NCI-H128 (cell line): ENCODE data around the gene CCDC40.
A peak's percentile ranks its signal among the peaks of the same experiment; 100 is the strongest.

Source experiments
- DNase-seq: peaks from one replicate; lab custom pipeline; 2025; ENCODE audit not compliant: unreplicated experiment; lab: John Stamatoyannopoulos, UW

CCDC40 gene

DNA sequence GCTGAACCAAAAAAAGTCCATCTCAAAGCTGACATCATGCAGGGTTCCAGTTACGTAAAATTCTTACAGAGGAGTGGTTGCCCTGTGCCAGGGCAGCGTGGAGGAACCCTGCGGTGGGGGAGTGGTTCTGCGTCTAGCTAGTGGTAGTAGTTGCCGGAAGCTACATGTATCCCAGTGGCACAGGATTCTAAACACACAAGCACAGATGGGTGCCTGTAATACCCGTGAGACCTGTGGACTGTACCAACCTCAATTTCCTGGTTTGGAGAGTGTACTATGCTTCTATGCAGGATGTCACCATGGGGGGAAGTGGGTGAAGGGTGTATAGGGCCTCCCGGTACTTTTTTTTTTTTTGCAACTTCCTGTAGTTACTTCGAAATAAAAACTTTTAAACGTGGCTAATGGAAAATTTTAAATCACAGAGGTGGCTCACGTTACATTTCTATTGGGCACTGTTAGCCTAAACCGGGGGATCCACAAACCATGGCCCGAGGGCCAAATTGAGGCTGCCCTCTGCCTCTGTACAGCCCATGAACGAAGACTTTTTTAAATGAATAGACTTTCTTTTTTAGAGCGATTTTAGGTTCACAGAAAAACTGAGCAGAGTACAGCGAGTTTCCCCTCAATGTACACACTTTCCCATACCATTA is 39.3 kb upstream of the CCDC40 start:
- no peak for DNase-seq

DNA sequence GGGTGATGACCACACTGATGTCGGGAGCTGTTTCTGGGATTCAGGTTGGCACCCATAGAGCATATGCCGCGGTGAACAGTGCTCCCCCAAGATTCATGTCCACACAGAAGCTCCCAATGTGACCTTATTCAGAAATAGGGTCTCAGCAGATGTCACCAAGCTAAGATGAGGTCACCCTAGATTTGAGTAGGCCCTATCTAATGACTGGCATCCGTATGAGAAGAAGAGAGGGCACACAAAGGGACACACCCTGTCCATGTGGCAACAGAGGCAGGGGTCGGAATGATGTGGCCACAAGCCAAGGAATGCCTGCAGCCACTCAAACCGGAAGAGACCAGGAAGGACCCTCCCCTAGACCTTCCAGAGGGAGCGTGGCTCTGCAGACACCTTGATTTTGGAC is 36.3 kb upstream of the CCDC40 start:
- DNase-seq = no peak

DNA sequence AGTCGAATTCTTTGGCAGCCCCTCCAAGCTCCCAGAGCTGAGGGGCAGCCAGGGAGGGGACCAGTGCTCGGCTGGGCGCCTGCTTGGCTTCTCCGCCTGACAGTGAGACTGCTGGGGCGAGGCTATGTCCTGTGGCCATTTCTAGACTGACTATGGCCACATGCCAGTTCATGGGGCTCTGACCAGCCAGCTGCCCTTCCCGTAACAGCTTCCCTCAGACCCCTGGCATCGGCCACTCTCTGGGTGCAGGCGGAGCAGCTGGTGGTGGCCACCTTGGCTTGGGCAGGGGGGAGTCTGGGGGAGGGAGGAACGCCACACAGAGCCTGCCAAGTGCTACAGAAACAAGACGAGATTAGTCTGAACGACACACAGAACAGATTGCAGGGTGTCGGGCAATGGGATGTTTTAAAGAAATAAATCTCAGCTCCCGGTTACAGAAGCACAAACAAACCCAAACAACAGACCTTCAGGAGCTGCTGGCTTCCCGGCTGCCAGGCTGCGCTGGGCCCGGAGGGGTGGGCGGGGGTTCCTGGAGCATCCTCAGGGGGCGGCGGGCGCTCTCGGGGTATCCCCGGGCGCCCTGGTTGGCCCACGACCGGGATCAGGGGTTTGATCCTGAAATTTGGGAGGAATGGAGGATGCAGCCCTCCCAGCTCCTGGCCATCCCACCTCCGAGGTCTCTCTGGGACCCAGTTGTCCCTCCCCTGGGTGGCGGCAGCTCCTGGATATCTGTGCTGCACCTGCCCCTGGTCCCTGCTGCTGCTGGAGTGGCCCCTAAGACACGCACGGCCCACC is 35.3 kb upstream of the CCDC40 start:
- DNase-seq = no peak

DNA sequence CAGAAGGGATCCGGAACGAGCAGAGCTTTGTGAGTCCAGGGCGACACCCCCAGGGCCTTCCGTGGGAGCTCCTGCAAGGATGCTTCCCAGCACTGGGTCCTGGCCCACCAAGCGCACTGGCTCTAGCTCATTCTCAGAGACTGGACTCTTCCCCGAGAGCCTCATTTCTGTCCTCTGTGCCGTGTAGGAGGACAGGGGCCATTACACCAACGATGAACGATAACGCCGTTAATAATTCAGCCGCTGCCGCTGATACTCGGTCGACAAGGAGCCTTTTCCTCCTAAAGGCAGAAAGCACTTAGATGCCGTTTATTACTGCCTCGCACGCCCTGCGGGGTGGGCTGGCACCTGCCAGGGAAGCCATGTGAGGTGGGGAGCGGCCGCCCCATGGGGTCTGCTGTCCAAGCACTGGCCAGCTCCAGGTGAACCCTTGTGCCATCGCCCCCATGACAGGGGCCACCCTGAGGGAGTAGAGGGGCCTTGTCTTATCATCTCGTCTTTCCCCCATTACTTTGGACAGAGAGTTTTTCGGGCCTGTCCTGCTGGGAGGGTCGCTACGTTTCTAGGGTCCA is 34.3 kb upstream of the CCDC40 start:
- DNase-seq = no peak

DNA sequence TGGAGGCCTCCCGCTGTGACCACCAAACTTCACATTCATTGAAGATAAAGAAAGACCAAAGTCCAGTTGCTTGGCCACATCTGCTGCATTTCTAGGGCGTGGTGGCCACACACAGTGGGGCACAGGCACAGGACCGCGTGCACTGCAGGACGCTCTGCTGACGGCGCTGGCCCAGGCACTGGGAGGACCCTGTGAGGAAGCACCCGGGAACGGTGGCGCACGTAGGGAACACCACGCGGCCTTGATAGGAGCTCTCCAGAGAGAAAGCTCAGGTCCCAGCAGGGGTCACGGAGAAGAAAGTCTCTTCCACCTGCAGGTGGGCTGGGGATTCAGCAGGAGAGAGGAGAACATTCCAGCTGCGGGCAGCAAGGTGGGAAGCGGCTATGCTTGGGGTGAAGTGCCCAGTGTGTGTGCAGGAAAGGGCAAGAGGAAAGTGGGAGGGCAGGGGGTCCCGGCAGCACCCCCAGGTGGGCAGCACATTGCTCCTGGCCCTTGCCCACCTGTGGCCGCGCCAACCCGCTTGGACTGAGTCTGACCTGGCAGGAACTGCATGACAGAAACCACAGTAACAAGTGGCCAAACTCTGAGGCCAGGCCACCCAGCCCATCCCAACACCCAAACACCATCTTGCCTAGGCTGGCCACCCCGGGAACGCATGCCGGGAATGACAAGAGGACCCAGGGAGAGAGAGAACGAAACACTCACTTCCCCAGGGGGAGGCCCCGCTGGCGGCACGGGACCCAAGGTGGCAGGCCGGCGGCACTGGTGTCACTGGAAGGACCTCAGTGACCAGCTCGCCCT is 33.6 kb upstream of the CCDC40 start:
- no peak for DNase-seq

DNA sequence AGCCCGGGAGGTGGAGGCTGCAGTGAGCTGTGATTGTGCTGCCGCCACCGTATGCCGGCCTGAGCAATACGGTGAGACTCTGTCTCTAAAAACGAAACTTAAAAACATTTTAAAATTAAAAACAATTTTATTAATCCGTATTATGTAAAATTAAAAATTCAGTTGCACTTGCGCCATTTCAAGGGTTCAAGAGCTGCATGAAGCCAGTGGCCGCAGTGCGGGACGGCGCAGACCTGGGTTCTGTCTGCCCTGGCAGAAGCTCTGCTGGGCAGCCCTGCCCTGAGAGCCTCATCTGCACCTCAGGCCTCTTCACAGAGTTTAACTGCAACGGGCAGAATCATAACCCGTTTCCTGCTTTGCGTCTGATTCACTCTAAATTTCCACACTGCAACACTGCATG is 32.5 kb upstream of the CCDC40 start:
- DNase-seq = no peak

DNA sequence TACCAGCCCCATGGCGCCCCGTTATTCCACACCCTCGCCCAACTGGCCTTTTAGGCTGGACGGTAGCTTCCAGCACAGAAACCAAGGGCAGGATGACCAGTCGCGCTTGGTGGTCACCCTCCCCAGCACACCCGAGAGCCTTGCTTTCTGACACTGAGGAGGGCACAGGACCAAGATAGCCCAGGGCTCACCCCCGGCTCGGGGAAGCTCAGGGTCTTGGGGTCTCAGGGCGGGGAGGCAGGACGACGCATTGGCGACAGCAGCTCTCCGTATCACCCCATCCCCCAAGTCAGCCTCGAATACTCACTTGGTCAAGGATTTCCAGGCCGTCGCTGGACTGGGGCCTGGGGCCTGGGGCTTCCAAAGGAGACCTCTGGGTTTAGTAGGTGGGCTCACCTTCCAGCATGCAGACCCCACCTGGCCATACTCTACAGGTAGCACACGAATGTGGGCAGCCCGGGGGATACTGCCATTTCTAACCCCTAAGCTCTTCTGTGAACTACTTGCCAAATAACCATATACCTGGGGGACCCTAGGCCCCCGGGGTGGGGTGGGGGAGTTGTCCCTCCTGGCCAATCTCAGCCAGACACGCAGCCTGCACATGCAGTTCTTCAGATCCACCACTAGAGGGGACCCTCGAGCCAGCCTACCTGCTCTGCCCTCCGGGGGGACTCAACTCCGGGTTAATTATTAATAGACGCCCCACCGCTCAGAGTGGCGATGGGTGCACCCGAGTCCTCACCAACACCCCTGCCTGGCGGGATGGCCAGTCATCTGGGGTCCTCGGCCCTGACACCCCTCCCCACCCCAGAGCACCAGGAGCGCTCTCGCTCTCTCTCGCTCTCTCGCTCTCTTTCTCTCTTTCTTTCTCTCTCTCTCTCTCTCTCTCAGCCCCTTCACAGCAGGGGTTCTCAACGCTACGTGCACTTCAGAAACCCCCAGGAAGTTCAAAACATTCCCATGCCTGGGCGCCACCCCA is 30.8 kb upstream of the CCDC40 start:
- DNase-seq = no peak

DNA sequence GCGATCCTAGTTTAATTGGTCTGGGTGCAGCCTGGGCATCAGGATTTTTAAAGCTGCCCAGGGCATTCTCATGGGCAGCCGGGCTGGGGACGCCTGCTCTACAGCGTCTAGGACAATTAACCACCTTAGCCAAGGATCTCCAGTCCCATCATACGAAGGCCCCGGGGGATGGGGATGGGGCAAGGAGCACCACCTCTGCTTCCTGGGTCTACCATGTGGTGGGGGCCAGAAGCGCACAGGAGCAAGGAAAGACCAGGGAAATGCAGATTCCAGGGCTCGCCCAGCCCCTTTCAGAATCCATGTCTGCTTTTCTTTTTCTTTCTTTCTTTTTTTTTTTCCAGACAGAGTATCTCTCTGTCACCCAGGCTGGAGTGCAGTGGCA is 30.1 kb upstream of the CCDC40 start:
- no peak for DNase-seq

DNA sequence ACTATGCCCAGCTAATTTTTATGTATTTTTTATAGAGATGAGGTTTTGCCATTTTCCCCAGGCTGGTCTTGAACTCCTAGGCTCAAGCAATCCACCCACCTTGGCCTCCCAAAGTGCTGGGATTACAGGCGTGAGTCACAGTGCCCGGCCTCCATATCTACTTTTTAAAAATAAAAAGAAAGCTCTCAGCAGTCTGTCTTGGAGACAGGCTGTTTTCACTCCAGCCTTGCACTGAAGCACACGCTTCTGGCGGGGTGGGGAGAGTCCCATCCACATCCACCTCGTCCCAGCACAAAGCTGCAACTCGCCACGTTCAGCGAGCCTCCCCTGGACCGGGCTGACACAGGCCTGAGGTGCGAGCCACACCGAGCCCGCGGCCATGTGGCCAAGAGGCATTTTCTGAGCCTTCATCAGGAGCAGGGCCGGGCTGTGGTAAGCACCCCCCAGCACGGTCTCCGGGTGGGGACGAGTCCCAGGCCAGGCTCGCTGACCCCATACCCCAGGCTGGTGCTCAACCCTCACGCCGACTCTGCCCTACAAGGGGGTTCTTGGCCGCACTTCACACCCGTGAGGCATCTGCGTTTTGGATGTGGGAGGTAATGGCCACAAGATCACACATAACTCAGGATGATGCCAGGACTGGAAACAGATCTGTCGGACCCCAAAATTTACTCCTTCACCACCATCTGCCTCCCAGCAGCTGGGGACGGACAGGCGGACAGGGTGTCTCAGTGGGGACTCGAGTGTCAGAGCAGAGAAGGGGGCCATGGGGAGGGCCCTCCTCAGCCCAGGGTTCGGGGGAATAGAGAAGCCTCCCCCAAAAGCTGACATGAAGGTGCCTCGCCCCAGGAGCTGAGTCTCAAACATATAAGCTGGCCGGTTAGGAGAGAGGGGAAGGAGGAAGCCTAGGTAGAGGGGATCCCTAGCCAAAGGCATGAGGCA is 29.4 kb upstream of the CCDC40 start:
- no peak for DNase-seq

DNA sequence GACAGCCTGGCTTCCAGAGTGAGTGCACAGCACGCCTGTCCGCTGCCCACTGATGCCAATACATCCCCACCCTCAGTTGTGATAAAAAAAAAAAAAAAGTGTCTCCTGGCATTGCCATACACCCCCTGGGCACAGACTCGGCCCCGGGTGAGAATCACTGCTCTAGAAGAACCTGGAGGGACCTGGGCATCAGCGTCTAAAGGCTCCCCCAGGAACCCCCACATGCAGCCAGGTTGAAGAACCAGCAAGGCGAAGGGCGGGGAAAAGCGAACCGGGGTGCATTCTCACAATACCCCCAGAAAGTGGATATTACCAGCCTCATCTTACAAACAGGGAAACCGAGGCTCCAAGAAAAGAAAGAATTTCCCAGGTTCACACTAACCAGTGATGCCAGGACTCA is 28.5 kb upstream of the CCDC40 start:
- DNase-seq = no peak

DNA sequence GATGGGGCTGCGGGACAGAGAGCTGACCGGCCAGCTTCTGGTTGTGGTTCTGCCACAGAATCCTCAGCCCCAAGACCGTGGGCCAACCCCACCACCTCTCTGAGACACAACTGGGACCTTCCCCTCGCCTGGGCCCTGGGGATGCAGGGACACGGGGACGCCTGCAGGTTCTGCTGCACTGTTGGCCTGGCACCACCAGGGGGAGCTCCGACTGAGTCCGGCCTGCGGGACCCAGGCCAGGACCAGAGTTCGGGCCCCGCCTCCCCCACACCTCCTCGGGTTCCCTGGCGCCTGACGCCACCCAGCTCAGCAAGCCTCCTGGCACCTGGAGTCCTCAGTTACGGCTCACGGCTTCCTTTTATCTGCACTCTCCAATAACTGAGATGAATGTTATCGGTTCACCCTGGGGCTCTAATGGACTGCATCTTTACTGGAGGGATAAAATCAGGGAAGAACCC is 28.0 kb upstream of the CCDC40 start:
- peak; percentile 67 for DNase-seq

DNA sequence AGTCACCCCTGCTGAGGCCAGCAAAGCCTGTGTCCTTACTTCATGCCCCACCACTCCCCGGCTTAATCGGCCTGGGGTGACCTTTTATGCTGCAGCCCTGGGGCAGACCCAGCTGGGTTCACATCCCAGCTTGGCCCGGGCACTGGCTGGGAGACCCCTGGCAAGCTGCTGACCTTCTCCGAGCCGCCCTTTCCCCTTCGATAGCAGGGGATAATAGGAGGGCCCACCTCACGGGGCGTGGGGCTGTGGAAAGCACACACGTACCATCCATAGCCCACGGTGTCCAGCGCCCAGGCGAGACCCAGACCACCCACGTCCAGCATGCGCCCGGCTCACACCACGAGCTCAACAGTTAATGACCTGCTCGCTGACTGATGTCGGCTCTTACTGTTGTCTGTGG is 27.6 kb upstream of the CCDC40 start:
- DNase-seq = no peak

DNA sequence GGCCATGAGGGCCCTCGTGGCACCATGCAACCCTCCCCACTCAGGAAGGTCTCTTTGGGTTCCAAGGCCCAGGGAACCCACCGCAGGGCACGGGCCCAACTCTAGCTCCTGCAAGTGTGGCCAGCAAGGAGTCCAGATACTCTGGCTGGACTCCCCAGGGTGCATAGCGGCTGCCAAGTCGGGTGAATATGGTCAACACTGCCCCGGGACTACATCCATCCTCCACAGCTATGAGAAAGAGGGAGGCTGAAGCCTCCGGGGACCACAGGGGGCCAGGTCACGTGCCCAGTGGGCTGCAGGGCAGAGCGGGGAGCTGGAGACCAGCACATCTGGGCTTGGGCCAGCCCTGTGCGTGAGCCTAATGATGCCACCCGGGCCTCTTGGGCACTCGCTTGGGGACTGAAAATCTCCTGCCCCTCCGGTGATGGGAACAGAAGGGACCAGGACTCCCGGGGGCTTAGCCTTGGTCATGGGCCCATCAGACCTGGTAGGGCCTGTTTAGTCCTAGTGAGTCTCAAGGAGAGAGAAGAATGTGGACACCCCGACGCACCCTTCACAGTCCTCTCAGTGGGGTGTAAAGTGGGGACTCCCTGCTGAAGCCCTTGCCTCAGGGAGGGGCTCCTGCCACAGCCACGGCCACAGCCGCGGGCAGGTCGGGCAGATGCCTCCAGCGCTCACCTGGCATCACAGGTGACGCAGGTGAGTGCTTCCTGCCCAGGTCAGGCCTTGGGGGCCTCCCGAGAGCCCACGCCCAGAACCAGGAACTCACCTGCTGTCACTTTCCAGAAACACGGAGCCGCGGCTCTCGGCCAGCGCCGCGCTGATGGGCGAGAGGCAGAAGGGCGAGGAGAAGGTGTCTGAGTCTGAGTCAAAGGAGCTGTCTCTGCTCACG is 26.8 kb upstream of the CCDC40 start:
- DNase-seq = no peak

DNA sequence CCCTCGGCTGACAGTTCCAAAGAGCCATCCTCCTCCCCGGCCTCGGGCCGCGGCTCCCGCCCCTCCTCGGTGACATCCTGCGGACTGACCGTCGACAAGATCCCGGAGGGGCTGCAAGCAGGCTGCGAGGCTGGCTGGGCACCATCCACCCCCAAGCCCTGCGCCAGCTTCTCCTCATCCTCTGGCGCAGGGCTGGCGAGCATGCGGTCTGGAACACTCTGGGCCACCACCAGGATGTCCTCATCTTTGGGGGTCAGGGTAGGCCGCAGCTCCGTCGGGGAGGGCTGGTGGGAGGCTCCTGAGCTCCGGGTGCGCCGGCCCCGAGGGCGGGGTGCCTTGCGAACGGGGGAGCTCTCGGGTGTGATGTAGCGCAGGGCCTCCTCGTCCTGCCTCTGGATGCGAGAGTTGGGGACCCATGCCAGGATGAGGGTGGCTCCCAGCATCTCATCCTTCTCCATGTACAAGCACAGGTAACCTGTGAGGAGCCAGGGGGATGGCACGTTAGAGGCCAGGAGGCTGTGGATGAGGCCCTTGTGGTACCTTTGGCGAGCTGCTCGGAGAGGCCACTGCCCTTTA is 26.1 kb upstream of the CCDC40 start:
- no peak for DNase-seq

DNA sequence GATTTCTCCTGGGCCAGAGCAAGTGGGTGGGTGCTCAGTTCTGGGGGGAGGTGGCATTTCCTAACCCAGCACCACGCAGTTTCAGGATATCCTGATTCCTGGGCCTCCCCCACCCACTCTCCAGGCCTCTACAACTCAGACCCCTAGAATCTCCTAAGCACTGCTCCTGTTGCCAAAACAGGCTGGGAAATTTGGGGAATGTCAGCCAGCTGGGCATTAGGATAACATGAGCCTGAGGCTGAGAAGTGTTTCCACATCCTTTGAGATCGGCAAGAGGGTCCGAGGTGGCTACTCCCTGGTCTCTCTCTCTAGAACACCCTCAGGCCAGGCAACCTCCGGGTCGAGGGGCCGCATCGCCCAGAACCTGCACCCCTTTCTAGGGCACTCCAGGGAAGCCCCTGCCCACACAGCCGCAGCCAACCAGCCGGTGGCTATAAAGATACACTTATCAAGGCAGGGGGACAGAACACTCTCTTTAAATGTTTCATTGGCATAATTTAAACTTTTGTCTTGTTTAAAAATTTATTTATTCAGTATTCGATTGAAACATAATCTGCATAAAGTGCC is 24.4 kb upstream of the CCDC40 start:
- no peak for DNase-seq

DNA sequence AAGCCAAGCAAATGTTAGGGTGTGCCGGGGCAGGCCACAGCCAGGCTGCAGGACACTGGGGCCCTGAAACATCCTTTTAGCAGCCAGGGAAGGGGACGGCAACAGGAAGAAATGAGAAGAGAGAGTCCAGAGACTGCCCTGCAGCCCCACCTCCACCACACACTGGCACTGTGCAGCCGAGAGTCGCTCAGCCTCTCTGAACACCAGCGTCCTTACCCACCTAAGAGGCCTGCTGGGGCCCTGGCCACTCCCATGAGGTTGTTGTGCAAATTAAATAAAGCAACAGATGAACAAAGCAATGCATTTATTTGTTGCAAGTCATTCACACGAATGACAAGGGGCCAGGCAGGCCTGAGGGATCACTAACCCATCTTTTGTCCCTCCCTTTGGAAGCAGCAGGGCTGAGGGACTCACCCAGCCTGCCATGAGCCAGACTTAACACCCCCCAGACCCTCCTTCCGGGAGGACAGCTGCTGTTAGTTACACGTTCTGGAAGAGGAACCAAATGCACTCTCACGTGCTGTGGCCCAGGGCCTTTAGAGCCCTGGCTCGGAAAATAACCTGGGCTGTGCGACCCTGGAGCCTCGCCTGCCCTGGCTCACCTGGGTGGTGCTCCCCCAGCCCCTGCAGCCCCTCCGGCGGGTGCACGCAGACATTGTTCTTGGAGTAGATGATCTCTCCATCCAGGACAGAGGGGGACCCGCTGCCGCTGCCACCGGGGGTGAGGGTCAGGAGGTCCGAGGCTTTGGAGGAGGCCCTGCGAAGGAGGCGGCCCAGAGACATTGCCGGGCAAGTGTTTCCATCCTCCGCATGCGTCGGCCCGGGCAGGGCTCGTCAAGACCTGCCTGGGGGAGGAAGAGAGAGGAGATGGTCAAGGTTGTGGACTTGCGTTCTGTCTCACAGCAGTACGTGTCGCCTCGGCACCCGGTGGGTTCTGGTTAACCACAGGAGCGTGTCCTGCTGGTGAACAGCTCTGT is 23.4 kb upstream of the CCDC40 start:
- DNase-seq = no peak
